Glutamatergic neuron (in vitro differentiated cells): ENCODE results near the gene ACSF3. TPM values are rescaled to one million over a fixed set of nuclear protein-coding genes. Genes with fewer than 3 reads are reported as not detected.

ENCODE experiments used
- DNase-seq: peaks from one replicate; pipeline ENCODE4 v3.0.0; 2022
- H3K27ac Mint-ChIP-seq: one replicate; pipeline ENCODE4 v1.8.0; 2020; ENCODE audit warnings: mild to moderate bottlenecking, mixed read lengths, inconsistent platforms; ENCODE audit not compliant: unreplicated experiment
- H3K27me3 Mint-ChIP-seq: one replicate; pipeline ENCODE4 v1.8.0; 2020; ENCODE audit warnings: mild to moderate bottlenecking, moderate library complexity, mixed read lengths, inconsistent platforms; ENCODE audit not compliant: unreplicated experiment
- H3K36me3 Mint-ChIP-seq: one replicate; pipeline ENCODE4 v1.8.0; 2020; ENCODE audit warnings: mild to moderate bottlenecking, mixed read lengths, inconsistent platforms; ENCODE audit not compliant: unreplicated experiment
- H3K4me1 Mint-ChIP-seq: one replicate; pipeline ENCODE4 v1.8.0; 2020; ENCODE audit warnings: mild to moderate bottlenecking, low read depth, mixed read lengths, inconsistent platforms; ENCODE audit not compliant: unreplicated experiment
- H3K4me3 Mint-ChIP-seq: one replicate; pipeline ENCODE4 v1.8.0; 2020; ENCODE audit warnings: mild to moderate bottlenecking, mixed read lengths, inconsistent platforms; ENCODE audit not compliant: unreplicated experiment
- H3K9me3 Mint-ChIP-seq: one replicate; pipeline ENCODE4 v1.8.0; 2020; ENCODE audit warnings: mild to moderate bottlenecking, moderate library complexity, mixed read lengths, inconsistent platforms; ENCODE audit not compliant: unreplicated experiment
- total RNA-seq: library from RNA; stranded (reverse); fragmentation: NEBNext Ultra II Directional; extraction: Animal tissue kit (Norgen Biotek cat#: 25700); gene quantifications from one replicate; pipeline ENCODE4 v1.2.1, GENCODE V29; 2021; ENCODE audit not compliant: unreplicated experiment
- TF ChIP-seq, protein P1 (sequence below): fragments of 200-600 bp; sonication (generic); IDR thresholded peaks from one replicate; pipeline ENCODE4 v1.5.0; 2021; ENCODE audit not compliant: partially characterized antibody, unreplicated experiment

Gene ACSF3
- total RNA-seq, 1 donor from 2014 or later: 29.3 TPM

- peaks cover 12% of the 10 kb centered on the region for H3K4me1 Mint-ChIP-seq
- DNase-seq: peak; percentile 6
- H3K27me3 Mint-ChIP-seq: peaks cover 5% of the 10 kb centered on the region
- H3K9me3 Mint-ChIP-seq: peaks cover 3% of the 10 kb centered on the region
- peaks cover 19% of the 10 kb centered on the region for H3K36me3 Mint-ChIP-seq
- H3K27ac Mint-ChIP-seq: no peak overlapping the region
- TF ChIP-seq, protein P1, sequence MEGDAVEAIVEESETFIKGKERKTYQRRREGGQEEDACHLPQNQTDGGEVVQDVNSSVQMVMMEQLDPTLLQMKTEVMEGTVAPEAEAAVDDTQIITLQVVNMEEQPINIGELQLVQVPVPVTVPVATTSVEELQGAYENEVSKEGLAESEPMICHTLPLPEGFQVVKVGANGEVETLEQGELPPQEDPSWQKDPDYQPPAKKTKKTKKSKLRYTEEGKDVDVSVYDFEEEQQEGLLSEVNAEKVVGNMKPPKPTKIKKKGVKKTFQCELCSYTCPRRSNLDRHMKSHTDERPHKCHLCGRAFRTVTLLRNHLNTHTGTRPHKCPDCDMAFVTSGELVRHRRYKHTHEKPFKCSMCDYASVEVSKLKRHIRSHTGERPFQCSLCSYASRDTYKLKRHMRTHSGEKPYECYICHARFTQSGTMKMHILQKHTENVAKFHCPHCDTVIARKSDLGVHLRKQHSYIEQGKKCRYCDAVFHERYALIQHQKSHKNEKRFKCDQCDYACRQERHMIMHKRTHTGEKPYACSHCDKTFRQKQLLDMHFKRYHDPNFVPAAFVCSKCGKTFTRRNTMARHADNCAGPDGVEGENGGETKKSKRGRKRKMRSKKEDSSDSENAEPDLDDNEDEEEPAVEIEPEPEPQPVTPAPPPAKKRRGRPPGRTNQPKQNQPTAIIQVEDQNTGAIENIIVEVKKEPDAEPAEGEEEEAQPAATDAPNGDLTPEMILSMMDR: no peak
- H3K4me3 Mint-ChIP-seq: no peak overlapping the region
These were observed 17.0 kb downstream of the ACSF3 start for GRCh38 chr16:89110641-89111040.

- Mint-ChIP-seq H3K9me3 (peaks cover 3% of the 10 kb centered on the region), H3K27me3 (peaks cover 5% of the 10 kb centered on the region), H3K27ac (no peak overlapping the region), H3K36me3 (peaks cover 19% of the 10 kb centered on the region), H3K4me1 (peaks cover 8% of the 10 kb centered on the region), H3K4me3 (no peak overlapping the region)
- TF ChIP-seq, protein P1: no peak
- DNase-seq: peak; percentile 2
These were observed 17.6 kb downstream of the ACSF3 start for GRCh38 chr16:89111263-89111662.

DNA sequence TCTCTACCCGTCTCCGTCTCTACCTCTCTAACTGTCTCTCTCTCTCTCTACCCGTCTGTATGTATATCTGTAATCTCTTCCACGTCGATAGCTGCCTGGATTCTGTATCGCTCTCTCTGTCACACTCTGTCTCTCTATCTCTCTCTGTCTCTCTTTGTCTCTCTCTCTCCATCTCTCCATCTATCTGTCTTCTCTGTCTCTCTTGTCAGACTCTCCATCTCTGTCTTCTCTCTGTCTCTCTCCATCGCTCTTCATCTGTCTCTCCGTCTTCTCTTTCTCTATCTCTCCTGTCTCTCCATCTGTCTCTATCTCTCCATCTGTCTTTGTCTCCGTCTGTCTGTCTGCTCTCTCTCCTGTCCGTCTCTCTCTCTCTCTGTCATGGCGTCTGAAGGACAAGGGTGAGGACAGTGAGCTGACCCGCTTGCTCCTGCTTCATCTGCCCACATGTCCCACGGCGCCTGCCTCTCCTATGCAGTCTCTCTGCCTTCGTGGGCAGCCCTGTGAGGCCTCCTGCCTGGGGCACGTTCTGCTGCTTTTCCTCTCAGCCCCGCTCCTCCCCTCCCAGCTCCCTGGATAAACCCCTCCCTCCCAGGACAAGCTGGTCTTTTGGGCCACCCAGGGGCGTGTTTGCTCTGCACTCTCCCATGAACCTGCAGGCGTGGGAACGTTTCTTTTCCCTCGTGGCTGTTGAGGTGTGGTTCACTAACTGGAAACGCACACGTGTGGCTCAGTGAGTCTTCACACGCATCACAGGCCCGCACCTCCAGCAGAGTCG lies 18.9 kb downstream of the ACSF3 start:
- H3K4me3 Mint-ChIP-seq: no peak overlapping the region
- peaks cover 3% of the 10 kb centered on the region for H3K9me3 Mint-ChIP-seq
- H3K27me3 Mint-ChIP-seq: peaks cover 3% of the 10 kb centered on the region
- H3K36me3 Mint-ChIP-seq: peaks cover 20% of the 10 kb centered on the region
- TF ChIP-seq, protein P1: no peak
- H3K4me1 Mint-ChIP-seq: peaks cover 8% of the 10 kb centered on the region
- no peak overlapping the region for H3K27ac Mint-ChIP-seq
- DNase-seq: peak; percentile 11

- H3K27ac Mint-ChIP-seq: no peak overlapping the region
- H3K36me3 Mint-ChIP-seq: peaks cover 15% of the 10 kb centered on the region
- H3K4me3 Mint-ChIP-seq: no peak overlapping the region
- DNase-seq: peak; percentile 15
- H3K4me1 Mint-ChIP-seq: peaks cover 9% of the 10 kb centered on the region
- H3K27me3 Mint-ChIP-seq: peaks cover 3% of the 10 kb centered on the region
- H3K9me3 Mint-ChIP-seq: peaks cover 6% of the 10 kb centered on the region
- TF ChIP-seq, protein P1: no peak
These were observed 19.5 kb downstream of the ACSF3 start for GRCh38 chr16:89113152-89113547.

- Mint-ChIP-seq H3K27me3 (peaks cover 2% of the 10 kb centered on the region), H3K9me3 (peaks cover 6% of the 10 kb centered on the region), H3K4me1 (peaks cover 13% of the 10 kb centered on the region), H3K36me3 (peaks cover 9% of the 10 kb centered on the region), H3K27ac (no peak overlapping the region), H3K4me3 (no peak overlapping the region)
- peak; percentile 12 for DNase-seq
- TF ChIP-seq, protein P1: no peak
These were observed 20.0 kb downstream of the ACSF3 start for GRCh38 chr16:89113661-89114060.
